Epithelial cell of prostate (primary cell): Measurements from ENCODE around the gene HOXD12.

Source experiments
- DNase-seq: peaks from one replicate; pipeline ENCODE4 v3.0.0-alpha.2; 2011; ENCODE audit warnings: low read depth, low spot score
- H3K27ac ChIP-seq: fragments of 450-650 bp; 2 replicates; pipeline ENCODE4 v1.5.1; 2017; ENCODE audit warnings: mild to moderate bottlenecking

HOXD12 gene

GRCh38 chr2:176099728-176100546, at the start of gene HOXD12:
Gene HOXD12, plus strand, starts transcription at chr2:176099795. Its CDS starts 7 bp downstream, at chr2:176099802.
- no peak for DNase-seq
- H3K27ac ChIP-seq, result no peak within 1 kb of the TSS

- H3K27ac ChIP-seq, result no peak overlapping the region
- DNase-seq, result no peak
These were observed 43.2 kb upstream of the HOXD12 start for GRCh38 chr2:176056406-176056805.

- H3K27ac ChIP-seq, result no peak overlapping the region
- DNase-seq, result no peak
These were observed 35.6 kb upstream of the HOXD12 start for GRCh38 chr2:176063958-176064357.

GRCh38 chr2:176066645-176067588, 32.7 kb upstream of the HOXD12 start:
- DNase-seq, result no peak
- no peak overlapping the region for H3K27ac ChIP-seq

- no peak for DNase-seq
- no peak overlapping the region for H3K27ac ChIP-seq
These were observed 31.8 kb upstream of the HOXD12 start for GRCh38 chr2:176067589-176068418.

- DNase-seq, result no peak
- no peak overlapping the region for H3K27ac ChIP-seq
These were observed 31.2 kb upstream of the HOXD12 start for GRCh38 chr2:176068419-176068832.

GRCh38 chr2:176071330-176072291, 28.0 kb upstream of the HOXD12 start:
- no peak overlapping the region for H3K27ac ChIP-seq
- DNase-seq, result no peak

- H3K27ac ChIP-seq, result no peak overlapping the region
- DNase-seq, result no peak
These were observed 27.3 kb upstream of the HOXD12 start for GRCh38 chr2:176072292-176072669.

- H3K27ac ChIP-seq, result no peak overlapping the region
These were observed 26.4 kb upstream of the HOXD12 start for GRCh38 chr2:176072951-176073904.

GRCh38 chr2:176074919-176075425, 24.6 kb upstream of the HOXD12 start:
- no peak for DNase-seq
- H3K27ac ChIP-seq, result no peak overlapping the region

More at GRCh38 chr2:176072951-176073904, 26.4 kb upstream of the HOXD12 start:
- DNase-seq, result no peak

GRCh38 chr2:176075481-176075880, 24.1 kb upstream of the HOXD12 start:
- no peak for DNase-seq
- no peak overlapping the region for H3K27ac ChIP-seq

- H3K27ac ChIP-seq, result no peak overlapping the region
- DNase-seq, result no peak
These were observed 23.5 kb upstream of the HOXD12 start for GRCh38 chr2:176076063-176076462.

- H3K27ac ChIP-seq, result no peak overlapping the region
- DNase-seq, result no peak
These were observed 22.8 kb upstream of the HOXD12 start for GRCh38 chr2:176076796-176077195.

GRCh38 chr2:176078541-176079284, 20.9 kb upstream of the HOXD12 start:
- no peak for DNase-seq
- H3K27ac ChIP-seq, result no peak overlapping the region

- DNase-seq, result no peak
- H3K27ac ChIP-seq, result no peak overlapping the region
These were observed 20.2 kb upstream of the HOXD12 start for GRCh38 chr2:176079285-176079830.

- DNase-seq, result no peak
- peak overlapping the region; percentile 8 for H3K27ac ChIP-seq
These were observed 19.6 kb upstream of the HOXD12 start for GRCh38 chr2:176079831-176080539.
